ENCODE results near the gene KDM1B.
A peak's percentile ranks its signal among the peaks of the same experiment; 100 is the strongest.

KDM1B gene

GRCh38 chr6:18260448-18261106, 105.4 kb downstream of the KDM1B start:
- peak; percentile 29 for TF ChIP-seq CTCF (IDR thresholded peaks at IDR 0.05; ENCODE audit: insufficient read depth, low read depth, low read length, missing control alignments)
- DNase-seq (ENCODE audit: low read depth) = peak; percentile 69
- H3K4me3 ChIP-seq (ENCODE audit: low read length) = no peak overlapping the region

- no peak for TF ChIP-seq CTCF (IDR thresholded peaks at IDR 0.05; ENCODE audit: insufficient read depth, low read depth, low read length, missing control alignments)
- DNase-seq (ENCODE audit: low read depth) = no peak
- H3K4me3 ChIP-seq (ENCODE audit: low read length) = no peak overlapping the region
These were observed 106.7 kb downstream of the KDM1B start for GRCh38 chr6:18261877-18262276.

- TF ChIP-seq CTCF (IDR thresholded peaks at IDR 0.05; ENCODE audit: insufficient read depth, low read depth, low read length, missing control alignments) = no peak
- DNase-seq (ENCODE audit: low read depth) = peak; percentile 32
- peak overlapping the region; percentile 54 for H3K4me3 ChIP-seq (ENCODE audit: low read length)
These were observed 107.6 kb downstream of the KDM1B start for GRCh38 chr6:18262702-18263417.

- H3K4me3 ChIP-seq (ENCODE audit: low read length) = peak overlapping the region; percentile 54
- DNase-seq (ENCODE audit: low read depth) = peak; percentile 26
- no peak for TF ChIP-seq CTCF (IDR thresholded peaks at IDR 0.05; ENCODE audit: insufficient read depth, low read depth, low read length, missing control alignments)
These were observed 108.4 kb downstream of the KDM1B start for GRCh38 chr6:18263418-18264218.

GRCh38 chr6:18264219-18264922, 109.1 kb downstream of the KDM1B start, which contains the start of gene DEK:
DEK (minus strand) TSS chr6:18264530; CDS start chr6:18263987, 543 bp downstream.
- peak within 1 kb of the TSS; percentile 54 for H3K4me3 ChIP-seq (ENCODE audit: low read length)
- DNase-seq (ENCODE audit: low read depth) = peak; percentile 86
- peak; percentile 48 for TF ChIP-seq CTCF (IDR thresholded peaks at IDR 0.05; ENCODE audit: insufficient read depth, low read depth, low read length, missing control alignments)

GRCh38 chr6:18264923-18265377, 109.7 kb downstream of the KDM1B start:
- peak overlapping the region; percentile 54 for H3K4me3 ChIP-seq (ENCODE audit: low read length)
- TF ChIP-seq CTCF (IDR thresholded peaks at IDR 0.05; ENCODE audit: insufficient read depth, low read depth, low read length, missing control alignments) = no peak
- DNase-seq (ENCODE audit: low read depth) = no peak
